RPMI8226 (cell line): Measurements from ENCODE around the gene ZNF660.

Experiments used
- DNase-seq: peaks from one replicate; pipeline ENCODE4 v3.0.0-alpha.2; 2015

Gene ZNF660

DNA sequence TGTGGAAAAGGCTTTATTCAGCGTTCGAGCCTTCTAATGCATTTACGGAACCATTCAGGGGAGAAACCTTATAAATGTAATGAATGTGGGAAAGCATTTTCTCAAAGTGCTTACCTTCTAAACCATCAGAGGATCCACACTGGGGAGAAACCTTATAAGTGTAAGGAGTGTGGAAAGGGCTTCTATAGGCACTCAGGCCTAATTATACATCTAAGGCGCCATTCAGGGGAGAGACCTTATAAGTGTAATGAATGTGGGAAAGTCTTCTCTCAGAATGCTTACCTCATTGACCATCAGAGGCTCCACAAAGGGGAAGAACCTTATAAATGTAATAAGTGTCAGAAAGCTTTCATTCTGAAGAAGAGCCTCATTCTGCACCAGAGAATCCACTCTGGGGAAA, 57.6 kb downstream of the ZNF660 start:
- DNase-seq: no peak

GRCh38 chr3:44643024-44643423, 58.3 kb downstream of the ZNF660 start:
- no peak for DNase-seq

- no peak for DNase-seq
These were observed 63.0 kb downstream of the ZNF660 start for GRCh38 chr3:44647771-44648170.

GRCh38 chr3:44648564-44649229, 63.9 kb downstream of the ZNF660 start, which contains the start of gene ZNF35:
TSS of gene ZNF35 (plus strand) at chr3:44648732. CDS start at chr3:44651068, 2,336 bp downstream.
- peak; percentile 88 for DNase-seq
